NCI-H748 treated with DMSO at 0.1 percent for 48 hours (cell line): ENCODE data around the gene DAG1.

Source experiments
- DNase-seq: peaks from one replicate; lab custom pipeline; 2025; lab: John Stamatoyannopoulos, UW

DAG1 gene

DNA sequence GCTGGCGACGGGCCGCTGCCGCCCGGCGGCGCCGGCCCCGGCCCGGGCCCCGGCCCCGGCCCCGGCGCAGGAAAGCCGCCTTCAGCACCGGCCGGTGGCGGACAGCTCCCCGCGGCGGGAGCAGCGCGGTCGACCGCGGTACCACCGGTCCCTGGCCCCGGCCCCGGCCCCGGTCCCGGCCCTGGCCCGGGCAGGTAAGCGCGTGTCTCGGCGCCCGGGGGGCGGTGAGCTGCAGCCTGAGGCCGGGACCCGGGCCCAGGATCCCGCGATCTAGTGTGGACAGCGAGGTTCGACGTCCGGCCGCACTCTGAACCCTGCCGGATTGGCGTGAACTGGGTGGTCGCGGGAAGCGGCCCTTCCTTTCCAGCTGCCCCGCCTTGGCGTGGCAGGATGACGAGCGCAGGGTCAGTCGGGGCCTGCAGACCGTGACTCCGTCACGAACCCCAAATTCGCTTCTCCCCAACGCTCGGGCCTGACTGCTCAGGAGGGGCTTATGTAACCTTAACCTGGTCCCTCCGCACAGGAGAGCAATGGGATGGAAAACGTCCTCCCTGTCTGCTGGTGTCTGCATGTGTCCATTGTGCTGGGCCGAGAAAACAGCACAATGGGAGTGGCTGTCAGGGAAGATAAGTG lies 84.7 kb downstream of the DAG1 start:
- no peak for DNase-seq

GRCh38 chr3:49556500-49557275 lies 86.6 kb downstream of the DAG1 start:
- DNase-seq = no peak

- DNase-seq = no peak
Measured at GRCh38 chr3:49563040-49563578, 93.0 kb downstream of the DAG1 start.

DNA sequence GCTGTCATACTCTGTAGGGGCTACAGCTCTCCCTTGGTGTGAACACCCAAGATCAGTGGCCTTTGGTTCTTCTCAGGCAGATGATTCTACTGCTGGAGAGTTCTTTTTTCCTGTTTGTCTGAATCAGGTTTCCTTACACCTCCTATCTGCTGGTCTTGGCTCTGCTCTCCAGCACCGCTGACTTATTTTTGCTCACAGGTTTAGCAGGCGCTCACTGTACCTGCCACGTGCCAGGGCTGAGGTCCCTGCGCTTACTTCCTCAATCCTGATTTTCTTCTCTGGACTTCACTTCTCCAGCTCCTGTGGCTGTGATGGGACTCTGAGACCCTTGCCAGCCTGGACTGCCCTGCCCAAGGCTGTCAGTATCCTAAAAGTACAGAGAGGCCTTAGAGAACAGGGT lies 93.7 kb downstream of the DAG1 start:
- no peak for DNase-seq

DNA sequence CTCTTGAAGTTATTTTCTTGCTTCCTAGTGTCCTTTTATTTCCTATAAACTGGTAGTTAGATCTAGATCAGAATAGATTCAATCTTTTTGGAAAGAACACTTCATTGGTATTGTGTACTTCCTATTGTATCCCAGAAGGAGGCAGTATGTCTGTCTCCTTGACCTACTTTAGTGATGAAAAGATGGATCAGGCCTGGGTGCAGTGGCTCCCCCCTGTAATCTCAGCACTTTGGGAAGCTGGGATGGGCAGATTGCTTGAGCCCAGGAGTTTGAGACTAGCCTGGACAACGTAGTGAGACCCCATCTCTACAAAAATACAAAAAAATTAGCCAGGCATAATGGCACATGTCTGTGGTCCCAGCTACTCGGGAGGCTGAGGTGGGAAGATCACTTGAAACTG lies 96.2 kb downstream of the DAG1 start:
- DNase-seq = no peak

- no peak for DNase-seq
Measured at GRCh38 chr3:49567406-49567805, 97.3 kb downstream of the DAG1 start.

- DNase-seq = no peak
Measured at GRCh38 chr3:49568965-49569364, 98.9 kb downstream of the DAG1 start.

DNA sequence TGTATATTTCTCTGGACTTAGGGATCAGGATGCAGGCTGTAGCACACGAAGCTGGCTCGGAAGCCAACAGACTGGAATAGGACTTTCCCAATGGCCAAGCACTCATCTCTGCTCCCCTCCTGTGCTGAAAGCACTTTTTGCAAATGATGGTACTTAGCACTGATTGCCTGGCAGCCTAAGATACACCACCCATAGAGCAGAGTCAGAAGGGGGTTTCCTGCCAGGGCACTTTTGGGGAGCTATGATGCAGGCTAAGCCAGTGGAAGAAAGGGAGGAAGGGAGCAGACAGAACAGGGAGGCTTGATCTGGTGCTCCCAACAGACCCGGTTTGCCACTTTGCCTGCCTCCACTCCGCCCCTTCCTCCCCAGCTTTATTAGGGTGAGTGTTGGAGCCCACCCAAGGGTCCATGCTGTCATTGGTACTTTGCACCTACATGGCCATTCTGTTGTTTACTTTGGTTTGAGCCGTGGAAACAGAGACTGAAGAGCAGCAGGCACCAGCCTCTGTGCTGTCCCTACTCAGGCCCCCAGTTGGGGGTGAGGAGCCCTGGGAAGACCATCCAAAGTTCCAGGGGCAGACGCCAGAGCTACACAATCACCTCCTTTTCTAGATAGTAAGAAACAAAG lies 100.1 kb downstream of the DAG1 start:
- no peak for DNase-seq

- DNase-seq = no peak
Measured at GRCh38 chr3:49582177-49582576, 112.1 kb downstream of the DAG1 start.
